Measurements from ENCODE around the gene RSPO4. TPM values are rescaled to one million over a fixed set of nuclear protein-coding genes. Genes with fewer than 3 reads are reported as not detected.

The RSPO4 gene
- total and polyA plus RNA-seq, 2 donors (not counting 3 experiments of a cell fraction or from before 2014, with no cell fraction given), result not detected

DNA sequence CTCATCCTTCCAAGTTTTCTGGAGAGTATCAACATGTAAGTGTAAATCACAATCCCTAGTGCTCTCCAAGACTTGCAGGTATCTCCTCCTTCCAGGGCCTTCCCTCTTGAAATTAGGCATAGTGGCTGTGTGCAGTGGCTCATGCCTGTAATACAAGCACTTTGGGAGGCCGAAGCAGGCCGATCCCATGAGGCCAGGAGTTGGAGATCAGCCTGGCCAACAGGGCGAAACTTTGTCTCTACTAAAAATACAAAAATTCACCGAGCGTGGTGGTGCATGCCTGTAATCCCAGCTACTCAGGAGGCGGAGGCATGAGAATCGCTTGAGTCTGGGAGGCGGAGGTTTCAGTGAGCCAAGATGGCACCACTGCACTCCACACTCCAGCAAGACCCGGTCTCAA is 76.6 kb downstream of the RSPO4 start:
- no peaks in the 10 kb centered on the region for H3K79me2 ChIP-seq (ENCODE audit: control insufficient read depth, insufficient read depth, low read length)
- no peaks in the 10 kb centered on the region for H3K9me3 ChIP-seq (replicated peaks; ENCODE audit: control insufficient read depth, insufficient read depth, low read length)
- TF ChIP-seq EZH2 (IDR thresholded peaks at IDR 0.05; ENCODE audit: borderline replicate concordance, low read depth, low read length, severe bottlenecking) (no peak), MYC (IDR thresholded peaks at IDR 0.05; ENCODE audit: low read depth, low read length) (no peak)
- dilution Hi-C loops (cut with MboI; ENCODE audit: extremely low pct_ligation_motif_present, low sequenced_read_pairs) (no loop called here), intact Hi-C loops (cut with micrococcal nuclease) (no loop called here)
- no peaks in the 10 kb centered on the region for H3K36me3 ChIP-seq (ENCODE audit: control insufficient read depth in 2 of 2, extremely low read depth in 1 of 2, insufficient read depth in 2 of 2, low read length in 2 of 2)
- no TSS peak for BruUV-seq (replicated peaks)
- ChIA-PET CTCF (no interaction called here), POLR2A (no interaction called here)
- FAIRE-seq, result no peak
- no peaks in the 10 kb centered on the region for H3K4me1 ChIP-seq (ENCODE audit: control insufficient read depth, extremely low read depth, insufficient read depth, low read length)
- H2AFZ ChIP-seq (ENCODE audit: low read depth, low read length), result no peak overlapping the region
- no peak for DNase-seq (ENCODE audit: low read depth, low spot score)
- no peaks in the 10 kb centered on the region for H3K9me1 ChIP-seq (replicated peaks; ENCODE audit: control insufficient read depth, extremely low read depth, insufficient read depth, low read length)
- no peak overlapping the region for H3K9ac ChIP-seq (replicated peaks; ENCODE audit: extremely low read depth, insufficient read depth, low read length)
- no peaks in the 10 kb centered on the region for H4K20me1 ChIP-seq (replicated peaks; ENCODE audit: control insufficient read depth, extremely low read depth, insufficient read depth, low read length)
- no peak overlapping the region for H3K4me2 ChIP-seq (ENCODE audit: insufficient read depth, low read length)
- H3K27ac ChIP-seq (ENCODE audit: insufficient read depth, low read depth, low read length), result no peak overlapping the region
- H3K4me3 ChIP-seq (replicated peaks in 1 of 3; ENCODE audit: insufficient read depth in 1 of 3, low read depth in 1 of 3, low read length in 3 of 3), result no peak overlapping the region
- no peaks in the 10 kb centered on the region for H3K27me3 ChIP-seq (ENCODE audit: control insufficient read depth in 2 of 2, insufficient read depth in 2 of 2, low read length in 2 of 2)

- DNase-seq (ENCODE audit: low read depth, low spot score) (no peak), FAIRE-seq (no peak)
- Histone ChIP-seq H3K79me2 (ENCODE audit: control insufficient read depth, insufficient read depth, low read length) (no peaks in the 10 kb centered on the region), H3K27ac (ENCODE audit: insufficient read depth, low read depth, low read length) (no peak overlapping the region), H3K4me2 (ENCODE audit: insufficient read depth, low read length) (no peak overlapping the region), H3K4me3 (replicated peaks in 1 of 3; ENCODE audit: insufficient read depth in 1 of 3, low read depth in 1 of 3, low read length in 3 of 3) (no peak overlapping the region), H3K27me3 (ENCODE audit: control insufficient read depth in 2 of 2, insufficient read depth in 2 of 2, low read length in 2 of 2) (no peaks in the 10 kb centered on the region), H3K4me1 (ENCODE audit: control insufficient read depth, extremely low read depth, insufficient read depth, low read length) (no peaks in the 10 kb centered on the region), H4K20me1 (replicated peaks; ENCODE audit: control insufficient read depth, extremely low read depth, insufficient read depth, low read length) (no peaks in the 10 kb centered on the region), H2AFZ (ENCODE audit: low read depth, low read length) (no peak overlapping the region), H3K9me3 (replicated peaks; ENCODE audit: control insufficient read depth, insufficient read depth, low read length) (no peaks in the 10 kb centered on the region), H3K36me3 (ENCODE audit: control insufficient read depth in 2 of 2, extremely low read depth in 1 of 2, insufficient read depth in 2 of 2, low read length in 2 of 2) (no peaks in the 10 kb centered on the region), H3K9ac (replicated peaks; ENCODE audit: extremely low read depth, insufficient read depth, low read length) (no peak overlapping the region), H3K9me1 (replicated peaks; ENCODE audit: control insufficient read depth, extremely low read depth, insufficient read depth, low read length) (no peaks in the 10 kb centered on the region)
- intact Hi-C loops (cut with micrococcal nuclease), result no loop called here
- dilution Hi-C loops (cut with MboI; ENCODE audit: extremely low pct_ligation_motif_present, low sequenced_read_pairs), result no loop called here
- TF ChIP-seq POLR2AphosphoS5 (IDR thresholded peaks at IDR 0.05; ENCODE audit: insufficient read depth, low read depth, low read length) (no peak), GATA2 (IDR thresholded peaks at IDR 0.05; ENCODE audit: insufficient read depth, insufficient read length, low read depth, low read length) (no peak), CTCF (IDR thresholded peaks at IDR 0.05; ENCODE audit: extremely low read depth in 1 of 2, insufficient read depth in 1 of 2, low read depth in 1 of 2, low read length in 2 of 2) (no peak), FOS (IDR thresholded peaks at IDR 0.05; ENCODE audit: borderline replicate concordance, insufficient read depth, low read length) (no peak), MYC (IDR thresholded peaks at IDR 0.05; ENCODE audit: low read depth, low read length) (no peak), EZH2 (IDR thresholded peaks at IDR 0.05; ENCODE audit: borderline replicate concordance, low read depth, low read length, severe bottlenecking) (no peak), POLR2A (IDR thresholded peaks at IDR 0.05; ENCODE audit: low read depth, low read length) (no peak), JUN (IDR thresholded peaks at IDR 0.05; ENCODE audit: borderline replicate concordance, insufficient read depth, insufficient read length, low read depth) (no peak)
- TF ChIP-seq, protein P1, sequence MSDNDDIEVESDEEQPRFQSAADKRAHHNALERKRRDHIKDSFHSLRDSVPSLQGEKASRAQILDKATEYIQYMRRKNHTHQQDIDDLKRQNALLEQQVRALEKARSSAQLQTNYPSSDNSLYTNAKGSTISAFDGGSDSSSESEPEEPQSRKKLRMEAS (IDR thresholded peaks at IDR 0.05; ENCODE audit: insufficient read depth, insufficient read length), result no peak
- ChIA-PET POLR2A (no interaction called here), CTCF (no interaction called here)
- no TSS peak for BruUV-seq (replicated peaks)
Measured at GRCh38 chr20:924639-925038, 77.5 kb downstream of the RSPO4 start.
